H1 (cell line): Measurements from ENCODE around the gene GOLPH3L. TPM values are rescaled to one million over a fixed set of nuclear protein-coding genes. Genes with fewer than 3 reads are reported as not detected.

Experiments used
- CTCF ChIA-PET: fragments of 300-600 bp; sonication (Branson Sonifier 250); formaldehyde crosslinking; loops from one replicate; lab custom pipeline; 2021; ENCODE audit not compliant: partially characterized antibody; lab: Charles Lee
- POLR2A ChIA-PET: fragments of 300-600 bp; sonication (Branson Sonifier 250); formaldehyde crosslinking; loops from one replicate; lab custom pipeline; 2021; ENCODE audit warnings: inconsistent platforms; ENCODE audit not compliant: partially characterized antibody; lab: Charles Lee
- DNase-seq, 2 experiments: peaks; one replicate each; pipeline versions ENCODE4 v3.0.0 to v3.0.0-alpha.2; 2010 to 2022; ENCODE audit warnings: low spot score in 2 of 2, low read depth in 1 of 2, mixed read lengths in 1 of 2
- FAIRE-seq: peaks from 2 replicates; lab custom pipeline; 2011; peaks lifted over from hg19 to GRCh38; lab: Jason Lieb, UNC
- H2AFZ ChIP-seq: 2 replicates; pipeline ENCODE4 v1.8.1; 2012; ENCODE audit warnings: low read length, inconsistent platforms
- H2AK5ac ChIP-seq: 2 replicates; pipeline ENCODE4 v1.6.1; 2013; ENCODE audit warnings: low read depth, low read length
- H2BK120ac ChIP-seq: replicated peaks from 2 replicates; pipeline ENCODE3; 2013; ENCODE audit warnings: low read depth, low read length, inconsistent platforms
- H2BK12ac ChIP-seq: 2 replicates; pipeline ENCODE4 v1.6.1; 2013; ENCODE audit warnings: low read depth, low read length
- H2BK15ac ChIP-seq: 2 replicates; pipeline ENCODE4 v1.6.1; 2013; ENCODE audit warnings: low read length
- H2BK20ac ChIP-seq: 2 replicates; pipeline ENCODE4 v1.6.1; 2013; ENCODE audit warnings: low read length
- H2BK5ac ChIP-seq: 2 replicates; pipeline ENCODE4 v1.6.1; 2013; ENCODE audit warnings: low read depth, low read length
- H3K14ac ChIP-seq: 2 replicates; pipeline ENCODE4 v1.6.1; 2013; ENCODE audit warnings: inconsistent platforms; ENCODE audit not compliant: insufficient read length
- H3K18ac ChIP-seq: 2 replicates; pipeline ENCODE4 v1.6.1; 2013; ENCODE audit warnings: low read length; ENCODE audit errors: extremely low read depth
- H3K23ac ChIP-seq: 2 replicates; pipeline ENCODE4 v1.6.1; 2013; ENCODE audit warnings: inconsistent platforms; ENCODE audit not compliant: insufficient read length
- H3K23me2 ChIP-seq: 2 replicates; pipeline ENCODE4 v1.6.1; 2013; ENCODE audit warnings: low read depth, low read length
- H3K27ac ChIP-seq: 2 replicates; pipeline ENCODE4 v1.6.1; 2011; ENCODE audit warnings: low read depth, low read length, inconsistent platforms
- H3K27me3 ChIP-seq, 4 experiments: replicated peaks in 1 of 4; 1 replicate in 1 of 4; 2 replicates in 3 of 4; pipeline versions ENCODE4 v1.6.1 to v1.8.1; 2011 to 2013; ENCODE audit warnings: low read length in 3 of 4, mild to moderate bottlenecking in 3 of 4, inconsistent platforms in 2 of 4, mixed read lengths in 2 of 4, moderate library complexity in 1 of 4; ENCODE audit not compliant: control insufficient read depth in 3 of 4, insufficient read depth in 3 of 4; ENCODE audit errors: extremely low read depth in 1 of 4
- H3K36me3 ChIP-seq, 4 experiments: 2 replicates each; pipeline versions ENCODE4 v1.6.1 to v1.8.1; 2011 to 2013; ENCODE audit warnings: mild to moderate bottlenecking in 4 of 4, low read length in 3 of 4, moderate library complexity in 2 of 4, control low read depth in 1 of 4, inconsistent platforms in 1 of 4; ENCODE audit not compliant: insufficient read depth in 4 of 4, control insufficient read depth in 2 of 4
- H3K4ac ChIP-seq: replicated peaks from 2 replicates; pipeline ENCODE3; 2013; ENCODE audit warnings: low read length, low read depth, mixed read lengths, inconsistent platforms; ENCODE audit not compliant: insufficient read length
- H3K4me1 ChIP-seq, 4 experiments: replicated peaks in 1 of 4; 1 replicate in 1 of 4; 2 replicates in 3 of 4; pipeline versions ENCODE4 v1.6.1 to v1.8.1; 2011 to 2013; ENCODE audit warnings: low read length in 3 of 4, inconsistent platforms in 2 of 4, mixed read lengths in 1 of 4; ENCODE audit not compliant: insufficient read depth in 4 of 4, control insufficient read depth in 3 of 4
- H3K4me2 ChIP-seq, 2 experiments: 2 replicates each; pipeline versions ENCODE4 v1.6.1 to v1.8.1; 2011 to 2013; ENCODE audit warnings: low read depth in 2 of 2, low read length in 2 of 2, control low read depth in 1 of 2, inconsistent platforms in 1 of 2, mild to moderate bottlenecking in 1 of 2; ENCODE audit not compliant: insufficient read depth in 1 of 2
- H3K4me3 ChIP-seq, 4 experiments: fragments of 200-600, 300-600 bp in 1 of 4; sonication (generic), shearing (Covaris generic), sonication (Bioruptor Twin) in 1 of 4; 2 replicates each; pipeline versions ENCODE4 v1.5.1 to v1.8.1; 2011 to 2016; ENCODE audit warnings: low read length in 4 of 4, low read depth in 3 of 4, control low read depth in 2 of 4, inconsistent platforms in 2 of 4, mild to moderate bottlenecking in 2 of 4, mixed read lengths in 1 of 4, moderate library complexity in 1 of 4; ENCODE audit not compliant: insufficient read depth in 2 of 4; ENCODE audit errors: extremely low read depth in 1 of 4
- H3K56ac ChIP-seq: replicated peaks from 2 replicates; pipeline ENCODE3; 2013; ENCODE audit warnings: low read depth, mild to moderate bottlenecking, mixed read lengths, low read length, inconsistent platforms; ENCODE audit not compliant: insufficient read length
- H3K79me1 ChIP-seq: 2 replicates; pipeline ENCODE4 v1.6.1; 2013; ENCODE audit warnings: low read depth, low read length, control low read depth
- H3K79me2 ChIP-seq, 2 experiments: 2 replicates each; pipeline versions ENCODE4 v1.6.1 to v1.8.1; 2012 to 2013; ENCODE audit warnings: low read length in 2 of 2, mild to moderate bottlenecking in 2 of 2, inconsistent platforms in 1 of 2; ENCODE audit not compliant: insufficient read depth in 2 of 2, control insufficient read depth in 1 of 2
- H3K9ac ChIP-seq, 4 experiments: replicated peaks in 1 of 4; 1 replicate in 1 of 4; 2 replicates in 3 of 4; pipeline versions ENCODE4 v1.6.1 to v1.8.1; 2011 to 2013; ENCODE audit warnings: low read depth in 3 of 4, low read length in 3 of 4, control low read depth in 2 of 4, mild to moderate bottlenecking in 2 of 4, moderate library complexity in 2 of 4, inconsistent platforms in 1 of 4; ENCODE audit errors: extremely low read depth in 1 of 4
- H3K9me3 ChIP-seq, 2 experiments: 2 replicates each; pipeline versions ENCODE4 v1.6.1 to v1.8.1; 2012 to 2013; ENCODE audit warnings: mild to moderate bottlenecking in 2 of 2, moderate library complexity in 2 of 2, control low read depth in 1 of 2, inconsistent platforms in 1 of 2, low read depth in 1 of 2, low read length in 1 of 2, mixed read lengths in 1 of 2; ENCODE audit not compliant: insufficient read depth in 2 of 2
- H4K20me1 ChIP-seq, 2 experiments: replicated peaks in 1 of 2; 2 replicates each; pipeline versions ENCODE3 to v1.8.1; 2011 to 2013; ENCODE audit warnings: inconsistent platforms in 2 of 2, low read length in 2 of 2, mild to moderate bottlenecking in 1 of 2; ENCODE audit not compliant: insufficient read depth in 2 of 2, control insufficient read depth in 1 of 2
- H4K5ac ChIP-seq: 2 replicates; pipeline ENCODE4 v1.6.1; 2013; ENCODE audit warnings: low read length, low read depth, mixed read lengths, inconsistent platforms; ENCODE audit not compliant: insufficient read length
- H4K8ac ChIP-seq: 2 replicates; pipeline ENCODE4 v1.8.0; 2013; ENCODE audit warnings: mild to moderate bottlenecking, moderate library complexity, low read length, inconsistent platforms; ENCODE audit not compliant: insufficient read depth; ENCODE audit errors: extremely low read depth
- H4K91ac ChIP-seq: replicated peaks from 2 replicates; pipeline ENCODE3; 2013; ENCODE audit warnings: low read length, mixed read lengths, inconsistent platforms; ENCODE audit not compliant: insufficient read length
- BCL11A ChIP-seq, 2 experiments: IDR thresholded peaks; one replicate each; pipeline ENCODE4 v1.6.1; 2011; ENCODE audit warnings: low read depth in 2 of 2, low read length in 2 of 2, mild to moderate bottlenecking in 2 of 2
- CBX5 ChIP-seq: fragments of 300-800, 300-1000 bp; sonication (generic); IDR thresholded peaks from 2 replicates; pipeline ENCODE4 v1.7.1; 2016; ENCODE audit warnings: antibody characterized with exemption, low read length, low read depth
- CBX8 ChIP-seq: fragments of 300-800, 300-1000 bp; sonication (generic); IDR thresholded peaks from 2 replicates; pipeline ENCODE4 v1.7.1; 2016; ENCODE audit warnings: low read depth, low read length, borderline replicate concordance
- CHD1 ChIP-seq: IDR thresholded peaks from 2 replicates; pipeline ENCODE4 v1.6.1; 2012; ENCODE audit warnings: low read depth, low read length, improper control_type of control experiment
- FOSL1 ChIP-seq: IDR thresholded peaks from 2 replicates; pipeline ENCODE4 v1.6.1; 2011; ENCODE audit warnings: mild to moderate bottlenecking, low read depth, low read length, moderate library complexity; ENCODE audit not compliant: insufficient read depth
- NANOG ChIP-seq: IDR thresholded peaks from 2 replicates; pipeline ENCODE4 v1.6.1; 2011; ENCODE audit warnings: low read length, low read depth, mild to moderate bottlenecking, inconsistent platforms; ENCODE audit not compliant: insufficient read depth, poor library complexity, severe bottlenecking
- RBBP5 ChIP-seq: IDR thresholded peaks from 2 replicates; pipeline ENCODE4 v1.7.1; 2012; ENCODE audit warnings: low read depth, mild to moderate bottlenecking, inconsistent platforms, low read length, moderate library complexity, borderline replicate concordance
- RFX5 ChIP-seq: IDR thresholded peaks from 2 replicates; pipeline ENCODE4 v1.6.1; 2011; ENCODE audit warnings: low read depth, low read length, improper control_type of control experiment, borderline replicate concordance
- RNF2 ChIP-seq: fragments of 200-900, 300-1000 bp; sonication (generic); IDR thresholded peaks from 2 replicates; pipeline ENCODE4 v1.7.1; 2016; ENCODE audit warnings: borderline replicate concordance, low read depth, mild to moderate bottlenecking, antibody characterized with exemption, low read length; ENCODE audit not compliant: poor library complexity, severe bottlenecking; ENCODE audit errors: missing control alignments
- TAF1 ChIP-seq: IDR thresholded peaks from 2 replicates; pipeline ENCODE4 v1.6.1; 2011; ENCODE audit warnings: mild to moderate bottlenecking, low read depth, low read length
- ZNF274 ChIP-seq: IDR thresholded peaks from 2 replicates; pipeline ENCODE4 v1.7.0; 2012; ENCODE audit warnings: low read length, borderline replicate concordance; ENCODE audit errors: extremely low read depth
- WGBS, 2 experiments: shearing (Covaris generic) in 1 of 2; methylation state at CpG; one replicate each; pipeline versions ENCODE4 v1.1.6 to v1.1.7; 2013 to 2015; ENCODE audit warnings: low lambda C conversion rate in 2 of 2, mixed read lengths in 2 of 2, inconsistent platforms in 1 of 2, low coverage in 1 of 2, missing lambda C conversion rate in 1 of 2; ENCODE audit not compliant: insufficient replicate concordance in 2 of 2, insufficient coverage in 1 of 2, insufficient read length in 1 of 2; ENCODE audit errors: extremely low coverage in 1 of 2, missing lambda C conversion rate in 1 of 2; 5-methylcytosine and 5-hydroxymethylcytosine counted together
- polyA plus RNA-seq, 7 experiments: library from polyadenylated mRNA; depleted of rRNA in 3 of 7; stranded (reverse) in 5 of 7; unstranded in 2 of 7; fragments of >200 nt in 5 of 7; fragments of 200-250 nt in 2 of 7; gene quantifications; 1 replicate in 5 of 7; 2 replicates in 1 of 7; 4 replicates in 1 of 7; pipeline versions ENCODE4 v1.2.1 to v1.2.3, GENCODE V29; 2011 to 2013; ENCODE audit warnings: missing spikeins in 2 of 7, mixed read lengths in 2 of 7
- total RNA-seq: library from RNA; stranded (reverse); fragmentation: NEBNext Ultra II Directional; extraction: Animal tissue kit (Norgen Biotek cat#: 25700); gene quantifications from 2 replicates; pipeline ENCODE4 v1.2.1, GENCODE V29; 2021

Gene GOLPH3L
- total and polyA plus RNA-seq, 2 of the 8 experiments (the other 6 are each of a cell fraction or from before 2014, with no cell fraction given): 13.3 to 40.8 TPM

DNA sequence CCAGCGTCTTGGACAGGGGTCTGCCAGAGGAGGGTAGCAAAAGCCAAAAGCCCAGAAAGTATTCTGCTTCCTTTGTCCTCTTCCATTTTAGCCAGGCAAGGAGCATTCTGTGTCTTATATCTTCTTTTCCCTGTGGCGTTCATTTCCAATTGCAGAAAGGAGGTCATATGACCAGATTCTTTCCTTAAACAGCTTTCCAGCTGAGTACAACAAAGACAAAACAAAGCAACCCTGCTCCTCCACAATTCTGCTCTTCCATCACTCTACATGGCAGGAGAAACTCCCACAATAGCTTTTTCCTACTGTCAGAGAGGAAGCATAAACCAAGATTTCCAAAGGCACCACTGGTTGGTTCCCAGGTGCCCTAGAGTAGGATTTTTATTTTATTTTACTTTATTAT lies 87.2 kb downstream of the GOLPH3L start:
- TF ChIP-seq BCL11A (IDR thresholded peaks at IDR 0.05; ENCODE audit: low read depth in 2 of 2, low read length in 2 of 2) (no peak), CBX8 (no peak), RNF2 (no peak), CBX5 (no peak), CHD1 (no peak), ZNF274 (no peak), RFX5 (no peak), RBBP5 (no peak), TAF1 (no peak), NANOG (no peak), FOSL1 (no peak)

More for the DNA sequence above, 87.2 kb downstream of the GOLPH3L start:
- no peaks in the 10 kb centered on the region for H3K27me3 ChIP-seq
- H4K5ac ChIP-seq: peak overlapping the region; percentile 45
- H2BK20ac ChIP-seq: no peak overlapping the region
- H2BK120ac ChIP-seq: no peak overlapping the region
- H3K9me3 ChIP-seq: no peaks in the 10 kb centered on the region
- H2AK5ac ChIP-seq: 0 out of 2 replicates have a peak overlapping the region, but pooled peaks have one; percentile 17
- no peak overlapping the region for H2BK12ac ChIP-seq
- no peaks in the 10 kb centered on the region for H3K79me1 ChIP-seq
- no peak overlapping the region for H3K18ac ChIP-seq
- FAIRE-seq (no peak), DNase-seq (no peak)
- no peak overlapping the region for H3K56ac ChIP-seq
- peaks cover 0 to 21% (median 3%) of the 10 kb centered on the region in 4 experiments; a peak in 3 of 8 replicates for H3K36me3 ChIP-seq
- no peaks in the 10 kb centered on the region for H3K79me2 ChIP-seq
- CTCF ChIA-PET: interaction anchor here (1.0 to 17.6 kb wide), 4 partner anchors 11 to 61 kb away, joined by 3 to 210 read pairs (median 26); no protein-coding TSS in a partner anchor
- POLR2A ChIA-PET: interaction anchor here (0.5 to 43.5 kb wide), 8 partner anchors 8 to 127 kb away, joined by 3 to 1380 read pairs (median 9); partner anchors contain the start of genes ADAMTSL4, ENSA and MCL1
- H3K4ac ChIP-seq: no peak overlapping the region
- H2BK15ac ChIP-seq: no peak overlapping the region
- no peak overlapping the region for H2AFZ ChIP-seq
- no peaks in the 10 kb centered on the region for H4K20me1 ChIP-seq
- H2BK5ac ChIP-seq: no peak overlapping the region
- H4K91ac ChIP-seq: no peak overlapping the region
- H3K9ac ChIP-seq: no peak overlapping the region
- H3K4me2 ChIP-seq: peak overlapping the region; percentile 9 to 50; a peak in 3 of 4 replicates
- WGBS, 2 experiments: 68% methylated on average over 2 of the region's 2 CpGs; no CpG with 5 or more reads in 1 of the 2 experiments
- no peaks in the 10 kb centered on the region for H3K23me2 ChIP-seq
- H3K23ac ChIP-seq: no peak overlapping the region
- H3K4me1 ChIP-seq: peaks cover 1 to 8% (median 3%) of the 10 kb centered on the region in 4 experiments; a peak in 5 of 7 replicates
- H4K8ac ChIP-seq: no peak overlapping the region
- no peak overlapping the region for H3K14ac ChIP-seq
- H3K27ac ChIP-seq: peak overlapping the region; percentile 53; the same call in 1 of the 2 replicates
- H3K4me3 ChIP-seq: no peak overlapping the region
